HepG2 (cell line): ENCODE measurements around the gene ERLIN1. TPM values are rescaled to one million over a fixed set of nuclear protein-coding genes. Genes with fewer than 3 reads are reported as not detected.

ENCODE experiments used
- ATAC-seq: fragments of 200-7000 bp; cut with Tn5 transposase; 3 replicates; pipeline ENCODE4 v1.9.1; 2020; ENCODE audit warnings: mild to moderate bottlenecking, moderate library complexity
- BruUV-seq: library from RNA; stranded (reverse); fragments of 400-500 nt; replicated peaks from 2 replicates; lab custom pipeline; 2021; lab: Mats Ljungman, UMichigan
- CTCF ChIA-PET: fragments of 300-600 bp; formaldehyde crosslinking; extraction: SDS; loops from one replicate; lab custom pipeline; 2021; ENCODE audit warnings: low total read pairs, inconsistent platforms, low intra/inter-chr PET ratio; lab: Yijun Ruan, JAX
- POLR2A ChIA-PET: fragments of 350-600 bp; sonication (Branson Sonifier 250); formaldehyde crosslinking; loops from one replicate; lab custom pipeline; 2020; ENCODE audit warnings: antibody characterized with exemption, inconsistent platforms; lab: Yijun Ruan, JAX
- DNase-seq: peaks from one replicate; pipeline ENCODE4 v3.0.0-alpha.2; 2015; ENCODE audit warnings: low spot score
- FAIRE-seq: peaks from 3 replicates; lab custom pipeline; 2011; peaks lifted over from hg19 to GRCh38; lab: Jason Lieb, UNC
- H2AFZ ChIP-seq: one replicate; pipeline ENCODE4 v1.6.1; 2011; ENCODE audit warnings: low read length, inconsistent platforms
- H3K27ac ChIP-seq: fragments of 300-600 bp; 3 replicates; pipeline ENCODE4 v1.8.0; 2011; ENCODE audit warnings: mixed run types, mild to moderate bottlenecking, mixed read lengths, low read length, inconsistent platforms; ENCODE audit not compliant: insufficient read depth; ENCODE audit errors: extremely low read length
- H3K27me3 ChIP-seq, 2 experiments: fragments of 200-600 bp in 1 of 2; 2 replicates in 1 of 2; 3 replicates in 1 of 2; pipeline versions ENCODE4 v1.6.0 to v1.8.0; 2011; ENCODE audit warnings: low read length in 2 of 2, mild to moderate bottlenecking in 2 of 2, moderate library complexity in 2 of 2, inconsistent platforms in 1 of 2; ENCODE audit not compliant: insufficient read depth in 2 of 2, control insufficient read depth in 1 of 2
- H3K36me3 ChIP-seq, 2 experiments: fragments of 200-600 bp in 1 of 2; replicated peaks in 1 of 2; 2 replicates in 1 of 2; 3 replicates in 1 of 2; pipeline versions ENCODE4 v1.5.1 to v1.8.0; 2011; ENCODE audit warnings: low read length in 2 of 2, inconsistent platforms in 1 of 2; ENCODE audit not compliant: insufficient read depth in 2 of 2, control insufficient read depth in 1 of 2
- H3K4me1 ChIP-seq: 2 replicates; pipeline ENCODE4 v1.5.1; 2012; ENCODE audit warnings: low read length, inconsistent platforms; ENCODE audit not compliant: insufficient read depth
- H3K4me2 ChIP-seq: 2 replicates; pipeline ENCODE4 v1.6.0; 2011; ENCODE audit warnings: low read depth, low read length, inconsistent platforms
- H3K4me3 ChIP-seq, 3 experiments: fragments of 200-600 bp in 1 of 3; sonication (generic), shearing (Covaris generic) in 1 of 3; replicated peaks in 1 of 3; 2 replicates each; pipeline ENCODE4 v1.5.1; 2011 to 2016; ENCODE audit warnings: low read length in 3 of 3, inconsistent platforms in 2 of 3, low read depth in 2 of 3, mild to moderate bottlenecking in 2 of 3, control low read depth in 1 of 3, mixed read lengths in 1 of 3; ENCODE audit not compliant: insufficient read depth in 1 of 3
- H3K79me2 ChIP-seq: one replicate; pipeline ENCODE4 v1.6.1; 2011; ENCODE audit warnings: low read length, inconsistent platforms; ENCODE audit not compliant: insufficient read depth
- H3K9ac ChIP-seq: 2 replicates; pipeline ENCODE4 v1.6.0; 2011; ENCODE audit warnings: mild to moderate bottlenecking, low read depth, low read length, inconsistent platforms; ENCODE audit not compliant: insufficient read depth
- H3K9me3 ChIP-seq: 2 replicates; pipeline ENCODE4 v1.5.1; 2012; ENCODE audit warnings: mild to moderate bottlenecking, low read length
- H4K20me1 ChIP-seq: 2 replicates; pipeline ENCODE4 v1.6.0; 2011; ENCODE audit warnings: inconsistent platforms, mild to moderate bottlenecking, low read length, moderate library complexity; ENCODE audit not compliant: insufficient read depth
- DZIP1 ChIP-seq: sonication (generic); formaldehyde crosslinking; IDR thresholded peaks from 2 replicates; pipeline ENCODE4 v1.5.0; 2020; ENCODE audit warnings: mild to moderate bottlenecking, missing genetic modification reagents
- ELF1 ChIP-seq: sonication (generic); formaldehyde crosslinking; IDR thresholded peaks from 2 replicates; pipeline ENCODE4 v1.4.0; 2020; ENCODE audit warnings: missing genetic modification reagents
- FOXK2 ChIP-seq: fragments of 450-650 bp; IDR thresholded peaks from 2 replicates; pipeline ENCODE4 v1.6.1; 2016
- FOXO1 ChIP-seq: sonication (generic); formaldehyde crosslinking; IDR thresholded peaks from 2 replicates; pipeline ENCODE4 v1.4.0; 2020; ENCODE audit warnings: missing genetic modification reagents
- HNRNPH1 ChIP-seq: fragments of 200-400 bp; formaldehyde crosslinking; optimal IDR thresholded peaks from 2 replicates; pipeline ENCODE3; 2017; ENCODE audit warnings: mild to moderate bottlenecking, low read depth, low read length
- HNRNPL ChIP-seq: fragments of 200-400 bp; formaldehyde crosslinking; IDR thresholded peaks from 2 replicates; pipeline ENCODE4 v1.6.1; 2017; ENCODE audit warnings: mild to moderate bottlenecking, low read depth, low read length
- MLX ChIP-seq: IDR thresholded peaks from 2 replicates; pipeline ENCODE4 v1.6.1; 2016
- NRL ChIP-seq: sonication (generic); formaldehyde crosslinking; IDR thresholded peaks from 2 replicates; pipeline ENCODE4 v1.5.0; 2020; ENCODE audit warnings: missing genetic modification reagents, mild to moderate bottlenecking, moderate library complexity, borderline replicate concordance
- SKI ChIP-seq: fragments of 450-650 bp; IDR thresholded peaks from one replicate; pipeline ENCODE4 v1.6.1; 2018; ENCODE audit warnings: mild to moderate bottlenecking; ENCODE audit not compliant: partially characterized antibody
- TAF15 ChIP-seq: fragments of 200-400 bp; formaldehyde crosslinking; IDR thresholded peaks from one replicate; pipeline ENCODE4 v1.6.1; 2018; ENCODE audit warnings: mild to moderate bottlenecking, low read depth, low read length; ENCODE audit not compliant: poor library complexity, severe bottlenecking
- TP53 ChIP-seq: sonication (generic); formaldehyde crosslinking; conservative IDR thresholded peaks from 2 replicates; pipeline ENCODE4 v1.4.0; 2020; ENCODE audit warnings: missing genetic modification reagents
- ZFYVE20 ChIP-seq: sonication (generic); formaldehyde crosslinking; IDR thresholded peaks from 2 replicates; pipeline ENCODE4 v1.8.0; 2023; ENCODE audit warnings: low read depth, mild to moderate bottlenecking, moderate library complexity, missing genetic modification reagents, borderline replicate concordance
- ZNF142 ChIP-seq: sonication (generic); formaldehyde crosslinking; IDR thresholded peaks from 2 replicates; pipeline ENCODE4 v1.4.0; 2020; ENCODE audit warnings: missing genetic modification reagents
- ZNF205 ChIP-seq: IDR thresholded peaks from 2 replicates; pipeline ENCODE4 v1.6.1; 2018; ENCODE audit warnings: missing biosample characterization, missing genetic modification reagents
- ZNF224 ChIP-seq: sonication (generic); formaldehyde crosslinking; IDR thresholded peaks from 2 replicates; pipeline ENCODE4 v1.5.0; 2020; ENCODE audit warnings: mild to moderate bottlenecking, missing genetic modification reagents
- ZNF44 ChIP-seq: sonication (generic); formaldehyde crosslinking; IDR thresholded peaks from 2 replicates; pipeline ENCODE4 v1.5.1; 2020; ENCODE audit warnings: mild to moderate bottlenecking, missing genetic modification reagents
- ZNF75D ChIP-seq: sonication (generic); formaldehyde crosslinking; IDR thresholded peaks from 2 replicates; pipeline ENCODE4 v1.8.1; 2023; ENCODE audit warnings: missing genetic modification reagents, mild to moderate bottlenecking, borderline replicate concordance
- ZNF768 ChIP-seq: sonication (generic); formaldehyde crosslinking; IDR thresholded peaks from 2 replicates; pipeline ENCODE4 v1.4.0; 2020; ENCODE audit warnings: missing genetic modification reagents
- WGBS: methylation state at CpG from one replicate; pipeline ENCODE4 v1.1.6; 2017; ENCODE audit warnings: low lambda C conversion rate; 5-methylcytosine and 5-hydroxymethylcytosine counted together
- in situ Hi-C: cut with HindIII; loops from 2 replicates; pipeline ENCODE4 v1.10.0; 2017; ENCODE audit warnings: low pct_unique_long_range_greater_than_20kb; ENCODE audit not compliant: extremely low pct_ligation_motif_present
- intact Hi-C: fragments of 100-400 bp; cut with micrococcal nuclease; formaldehyde crosslinking; loops from one replicate; pipeline ENCODE4 v1.10.0; 2022; ENCODE audit not compliant: unreplicated experiment
- polyA plus RNA-seq, 8 experiments: library from polyadenylated mRNA; depleted of rRNA in 3 of 8; stranded (reverse) in 7 of 8; unstranded in 1 of 8; fragments of >200 nt; fragmentation: Illumina TruSeq in 4 of 8; extraction: Trizol in 4 of 8; gene quantifications; 2 replicates each; pipeline versions ENCODE4 v1.2.1 to v1.2.3, GENCODE V29; 2011 to 2016; ENCODE audit warnings: low read depth in 4 of 8, missing spikeins in 1 of 8, mixed read lengths in 1 of 8; ENCODE audit not compliant: insufficient read depth in 1 of 8
- total RNA-seq, 5 experiments: library from RNA; depleted of rRNA; stranded (reverse); fragments of >200 nt; fragmentation: Illumina TruSeq; extraction: Trizol; gene quantifications; 2 replicates each; pipeline ENCODE4 v1.2.3, GENCODE V29; 2016; ENCODE audit warnings: low read depth in 1 of 5

ERLIN1 gene
- total and polyA plus RNA-seq, 2 of the 13 experiments (the other 11 are each of a cell fraction or from before 2014, with no cell fraction given), result 56.8 to 69.3 TPM

GRCh38 chr10:100146398-100146797 lies 39.4 kb downstream of the ERLIN1 start:
- in situ Hi-C loops (no loop called here), intact Hi-C loops (no loop called here)
- Histone ChIP-seq H4K20me1 (no peaks in the 10 kb centered on the region), H3K27ac (no peak overlapping the region), H3K9ac (no peak overlapping the region), H3K36me3 (peaks cover 6 to 14% of the 10 kb centered on the region in 2 experiments; a peak in 3 of 5 replicates), H3K4me1 (peaks cover 20% of the 10 kb centered on the region), H3K4me3 (no peak overlapping the region), H3K4me2 (no peak overlapping the region), H3K27me3 (no peaks in the 10 kb centered on the region), H3K79me2 (no peaks in the 10 kb centered on the region), H3K9me3 (no peaks in the 10 kb centered on the region), H2AFZ (no peak overlapping the region)
- 40% methylated on average over 4 of the region's 4 CpGs for WGBS
- TF ChIP-seq SKI, result no peak
- TF ChIP-seq ZNF75D (CRISPR knock-in tag), result no peak
- TF ChIP-seq TAF15, result no peak
- TF ChIP-seq ZNF768 (CRISPR knock-in tag), result no peak
- no peak for TF ChIP-seq MLX (CRISPR knock-in tag)
- TF ChIP-seq HNRNPH1, result no peak
- TF ChIP-seq ZNF142, result no peak
- TF ChIP-seq NRL (CRISPR knock-in tag), result no peak
- TF ChIP-seq HNRNPL, result no peak
- no peak for TF ChIP-seq ZNF224 (CRISPR knock-in tag)
- TF ChIP-seq ZNF205 (CRISPR knock-in tag), result no peak
- no peak for TF ChIP-seq ELF1
- no peak for TF ChIP-seq TP53 (CRISPR knock-in tag)
- TF ChIP-seq DZIP1 (CRISPR knock-in tag), result no peak
- TF ChIP-seq FOXK2, result no peak
- no peak for TF ChIP-seq ZFYVE20
- no peak for TF ChIP-seq FOXO1 (CRISPR knock-in tag)
- TF ChIP-seq ZNF44, result no peak
- DNase-seq (no peak), ATAC-seq (0 out of 3 replicates have a peak, but pooled peaks have one; percentile 19), FAIRE-seq (no peak)
- BruUV-seq, result no TSS peak
- ChIA-PET POLR2A (no interaction called here), CTCF (no interaction called here)
